ENCODE data around the gene CHEK2. TPM values are rescaled to one million over a fixed set of nuclear protein-coding genes. Genes with fewer than 3 reads are reported as not detected.

Gene CHEK2
- total and polyA plus RNA-seq, 2 experiments from 2014 or later = 86.0 to 121 TPM

GRCh38 chr22:28669387-28669786 lies 72.2 kb downstream of the CHEK2 start:
- H3K4me3 ChIP-seq = no peak overlapping the region
- Mint-ChIP-seq H3K4me3 (no peak overlapping the region), H3K27me3 (ENCODE audit: insufficient read depth, low read depth, poor library complexity) (peaks cover 6% of the 10 kb centered on the region), H3K4me1 (peaks cover 3% of the 10 kb centered on the region; the same call in 1 of the 3 replicates), H3K9me3 (0 out of 3 replicates have a peak, but pooled peaks cover 2% of the 10 kb centered on the region), H3K27ac (no peak overlapping the region), H3K36me3 (ENCODE audit: low read depth) (no peaks in the 10 kb centered on the region)
- no peak for TF ChIP-seq NANOG (IDR thresholded peaks at IDR 0.05; ENCODE audit: borderline replicate concordance)
- TF ChIP-seq ZNF114 (CRISPR knock-in tag; IDR thresholded peaks at IDR 0.05) = no peak
- TF ChIP-seq CREB1 (CRISPR knock-in tag; IDR thresholded peaks at IDR 0.05; ENCODE audit: low read depth) = no peak
- TF ChIP-seq POLR2AphosphoS5 (IDR thresholded peaks at IDR 0.05; ENCODE audit: low read depth) = no peak
- no peak for TF ChIP-seq EZH2phosphoT487 (IDR thresholded peaks at IDR 0.05; ENCODE audit: unreplicated experiment)
- TF ChIP-seq JUNB (IDR thresholded peaks at IDR 0.05; ENCODE audit: unreplicated experiment) = no peak
- no peak for TF ChIP-seq EZH2 (IDR thresholded peaks at IDR 0.05; ENCODE audit: low read depth, unreplicated experiment)
- no peak for TF ChIP-seq STAT1 (IDR thresholded peaks at IDR 0.05; ENCODE audit: unreplicated experiment)
- TF ChIP-seq CTCF (conservative IDR thresholded peaks at IDR 0.05; ENCODE audit: low read depth in 2 of 2) = no peak
- TF ChIP-seq, protein P1, sequence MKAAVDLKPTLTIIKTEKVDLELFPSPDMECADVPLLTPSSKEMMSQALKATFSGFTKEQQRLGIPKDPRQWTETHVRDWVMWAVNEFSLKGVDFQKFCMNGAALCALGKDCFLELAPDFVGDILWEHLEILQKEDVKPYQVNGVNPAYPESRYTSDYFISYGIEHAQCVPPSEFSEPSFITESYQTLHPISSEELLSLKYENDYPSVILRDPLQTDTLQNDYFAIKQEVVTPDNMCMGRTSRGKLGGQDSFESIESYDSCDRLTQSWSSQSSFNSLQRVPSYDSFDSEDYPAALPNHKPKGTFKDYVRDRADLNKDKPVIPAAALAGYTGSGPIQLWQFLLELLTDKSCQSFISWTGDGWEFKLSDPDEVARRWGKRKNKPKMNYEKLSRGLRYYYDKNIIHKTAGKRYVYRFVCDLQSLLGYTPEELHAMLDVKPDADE (IDR thresholded peaks at IDR 0.05) = no peak
- no peak for TF ChIP-seq ZNF331 (CRISPR knock-in tag; IDR thresholded peaks at IDR 0.05; ENCODE audit: low read depth)
- TF ChIP-seq, protein P2, sequence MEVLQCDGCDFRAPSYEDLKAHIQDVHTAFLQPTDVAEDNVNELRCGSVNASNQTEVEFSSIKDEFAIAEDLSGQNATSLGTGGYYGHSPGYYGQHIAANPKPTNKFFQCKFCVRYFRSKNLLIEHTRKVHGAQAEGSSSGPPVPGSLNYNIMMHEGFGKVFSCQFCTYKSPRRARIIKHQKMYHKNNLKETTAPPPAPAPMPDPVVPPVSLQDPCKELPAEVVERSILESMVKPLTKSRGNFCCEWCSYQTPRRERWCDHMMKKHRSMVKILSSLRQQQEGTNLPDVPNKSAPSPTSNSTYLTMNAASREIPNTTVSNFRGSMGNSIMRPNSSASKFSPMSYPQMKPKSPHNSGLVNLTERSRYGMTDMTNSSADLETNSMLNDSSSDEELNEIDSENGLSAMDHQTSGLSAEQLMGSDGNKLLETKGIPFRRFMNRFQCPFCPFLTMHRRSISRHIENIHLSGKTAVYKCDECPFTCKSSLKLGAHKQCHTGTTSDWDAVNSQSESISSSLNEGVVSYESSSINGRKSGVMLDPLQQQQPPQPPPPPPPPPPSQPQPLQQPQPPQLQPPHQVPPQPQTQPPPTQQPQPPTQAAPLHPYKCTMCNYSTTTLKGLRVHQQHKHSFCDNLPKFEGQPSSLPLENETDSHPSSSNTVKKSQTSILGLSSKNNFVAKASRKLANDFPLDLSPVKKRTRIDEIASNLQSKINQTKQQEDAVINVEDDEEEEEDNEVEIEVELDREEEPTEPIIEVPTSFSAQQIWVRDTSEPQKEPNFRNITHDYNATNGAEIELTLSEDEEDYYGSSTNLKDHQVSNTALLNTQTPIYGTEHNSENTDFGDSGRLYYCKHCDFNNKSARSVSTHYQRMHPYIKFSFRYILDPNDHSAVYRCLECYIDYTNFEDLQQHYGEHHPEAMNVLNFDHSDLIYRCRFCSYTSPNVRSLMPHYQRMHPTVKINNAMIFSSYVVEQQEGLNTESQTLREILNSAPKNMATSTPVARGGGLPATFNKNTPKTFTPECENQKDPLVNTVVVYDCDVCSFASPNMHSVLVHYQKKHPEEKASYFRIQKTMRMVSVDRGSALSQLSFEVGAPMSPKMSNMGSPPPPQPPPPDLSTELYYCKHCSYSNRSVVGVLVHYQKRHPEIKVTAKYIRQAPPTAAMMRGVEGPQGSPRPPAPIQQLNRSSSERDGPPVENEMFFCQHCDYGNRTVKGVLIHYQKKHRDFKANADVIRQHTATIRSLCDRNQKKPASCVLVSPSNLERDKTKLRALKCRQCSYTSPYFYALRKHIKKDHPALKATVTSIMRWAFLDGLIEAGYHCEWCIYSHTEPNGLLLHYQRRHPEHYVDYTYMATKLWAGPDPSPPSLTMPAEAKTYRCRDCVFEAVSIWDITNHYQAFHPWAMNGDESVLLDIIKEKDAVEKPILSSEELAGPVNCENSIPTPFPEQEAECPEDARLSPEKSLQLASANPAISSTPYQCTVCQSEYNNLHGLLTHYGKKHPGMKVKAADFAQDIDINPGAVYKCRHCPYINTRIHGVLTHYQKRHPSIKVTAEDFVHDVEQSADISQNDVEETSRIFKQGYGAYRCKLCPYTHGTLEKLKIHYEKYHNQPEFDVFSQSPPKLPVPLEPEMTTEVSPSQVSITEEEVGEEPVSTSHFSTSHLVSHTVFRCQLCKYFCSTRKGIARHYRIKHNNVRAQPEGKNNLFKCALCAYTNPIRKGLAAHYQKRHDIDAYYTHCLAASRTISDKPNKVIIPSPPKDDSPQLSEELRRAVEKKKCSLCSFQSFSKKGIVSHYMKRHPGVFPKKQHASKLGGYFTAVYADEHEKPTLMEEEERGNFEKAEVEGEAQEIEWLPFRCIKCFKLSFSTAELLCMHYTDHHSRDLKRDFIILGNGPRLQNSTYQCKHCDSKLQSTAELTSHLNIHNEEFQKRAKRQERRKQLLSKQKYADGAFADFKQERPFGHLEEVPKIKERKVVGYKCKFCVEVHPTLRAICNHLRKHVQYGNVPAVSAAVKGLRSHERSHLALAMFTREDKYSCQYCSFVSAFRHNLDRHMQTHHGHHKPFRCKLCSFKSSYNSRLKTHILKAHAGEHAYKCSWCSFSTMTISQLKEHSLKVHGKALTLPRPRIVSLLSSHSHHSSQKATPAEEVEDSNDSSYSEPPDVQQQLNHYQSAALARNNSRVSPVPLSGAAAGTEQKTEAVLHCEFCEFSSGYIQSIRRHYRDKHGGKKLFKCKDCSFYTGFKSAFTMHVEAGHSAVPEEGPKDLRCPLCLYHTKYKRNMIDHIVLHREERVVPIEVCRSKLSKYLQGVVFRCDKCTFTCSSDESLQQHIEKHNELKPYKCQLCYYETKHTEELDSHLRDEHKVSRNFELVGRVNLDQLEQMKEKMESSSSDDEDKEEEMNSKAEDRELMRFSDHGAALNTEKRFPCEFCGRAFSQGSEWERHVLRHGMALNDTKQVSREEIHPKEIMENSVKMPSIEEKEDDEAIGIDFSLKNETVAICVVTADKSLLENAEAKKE (CRISPR knock-in tag; IDR thresholded peaks at IDR 0.05) = no peak
- TF ChIP-seq, protein P3, sequence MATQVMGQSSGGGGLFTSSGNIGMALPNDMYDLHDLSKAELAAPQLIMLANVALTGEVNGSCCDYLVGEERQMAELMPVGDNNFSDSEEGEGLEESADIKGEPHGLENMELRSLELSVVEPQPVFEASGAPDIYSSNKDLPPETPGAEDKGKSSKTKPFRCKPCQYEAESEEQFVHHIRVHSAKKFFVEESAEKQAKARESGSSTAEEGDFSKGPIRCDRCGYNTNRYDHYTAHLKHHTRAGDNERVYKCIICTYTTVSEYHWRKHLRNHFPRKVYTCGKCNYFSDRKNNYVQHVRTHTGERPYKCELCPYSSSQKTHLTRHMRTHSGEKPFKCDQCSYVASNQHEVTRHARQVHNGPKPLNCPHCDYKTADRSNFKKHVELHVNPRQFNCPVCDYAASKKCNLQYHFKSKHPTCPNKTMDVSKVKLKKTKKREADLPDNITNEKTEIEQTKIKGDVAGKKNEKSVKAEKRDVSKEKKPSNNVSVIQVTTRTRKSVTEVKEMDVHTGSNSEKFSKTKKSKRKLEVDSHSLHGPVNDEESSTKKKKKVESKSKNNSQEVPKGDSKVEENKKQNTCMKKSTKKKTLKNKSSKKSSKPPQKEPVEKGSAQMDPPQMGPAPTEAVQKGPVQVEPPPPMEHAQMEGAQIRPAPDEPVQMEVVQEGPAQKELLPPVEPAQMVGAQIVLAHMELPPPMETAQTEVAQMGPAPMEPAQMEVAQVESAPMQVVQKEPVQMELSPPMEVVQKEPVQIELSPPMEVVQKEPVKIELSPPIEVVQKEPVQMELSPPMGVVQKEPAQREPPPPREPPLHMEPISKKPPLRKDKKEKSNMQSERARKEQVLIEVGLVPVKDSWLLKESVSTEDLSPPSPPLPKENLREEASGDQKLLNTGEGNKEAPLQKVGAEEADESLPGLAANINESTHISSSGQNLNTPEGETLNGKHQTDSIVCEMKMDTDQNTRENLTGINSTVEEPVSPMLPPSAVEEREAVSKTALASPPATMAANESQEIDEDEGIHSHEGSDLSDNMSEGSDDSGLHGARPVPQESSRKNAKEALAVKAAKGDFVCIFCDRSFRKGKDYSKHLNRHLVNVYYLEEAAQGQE (IDR thresholded peaks at IDR 0.05; ENCODE audit: unreplicated experiment) = no peak
- no peak for ATAC-seq
- no peaks in the 10 kb centered on the region for H3K27me3 ChIP-seq (ENCODE audit: insufficient read depth)
- no peak overlapping the region for H3K4me2 ChIP-seq
- peaks cover 3% of the 10 kb centered on the region; the same call in 1 of the 2 replicates for H3K4me1 ChIP-seq (ENCODE audit: insufficient read depth)
- H2AFZ ChIP-seq = no peak overlapping the region
- DNase-seq (ENCODE audit: low spot score) = no peak
- H3K36me3 ChIP-seq (ENCODE audit: insufficient read depth) = no peaks in the 10 kb centered on the region
- no peak overlapping the region for H3K27ac ChIP-seq (ENCODE audit: low read depth)
- H3K79me2 ChIP-seq (replicated peaks; ENCODE audit: insufficient read depth) = no peaks in the 10 kb centered on the region; the same call in 1 of the 2 replicates
- H3F3A ChIP-seq (replicated peaks; ENCODE audit: low read depth) = no peaks in the 10 kb centered on the region
- H3K9me2 ChIP-seq (ENCODE audit: insufficient read depth) = no peaks in the 10 kb centered on the region
- no peaks in the 10 kb centered on the region for H4K20me1 ChIP-seq (replicated peaks; ENCODE audit: insufficient read depth)
